GM19395 (cell line): ENCODE results near the gene ST3GAL4.
"Not testable (repeated sequence)": the region's sequence is repeated elsewhere in the genome, so short reads cannot be mapped to it uniquely, and the experiment has no call there.

Experiments used
- ATAC-seq: cut with Tn5 transposase; IDR thresholded peaks from one replicate; pipeline ENCODE4 v1.9.1; 2021; ENCODE audit warnings: mild to moderate bottlenecking, moderate library complexity; ENCODE audit not compliant: unreplicated experiment

The ST3GAL4 gene

GRCh38 chr11:126362879-126363655, 7.6 kb downstream of the ST3GAL4 start:
- no peak for ATAC-seq

DNA sequence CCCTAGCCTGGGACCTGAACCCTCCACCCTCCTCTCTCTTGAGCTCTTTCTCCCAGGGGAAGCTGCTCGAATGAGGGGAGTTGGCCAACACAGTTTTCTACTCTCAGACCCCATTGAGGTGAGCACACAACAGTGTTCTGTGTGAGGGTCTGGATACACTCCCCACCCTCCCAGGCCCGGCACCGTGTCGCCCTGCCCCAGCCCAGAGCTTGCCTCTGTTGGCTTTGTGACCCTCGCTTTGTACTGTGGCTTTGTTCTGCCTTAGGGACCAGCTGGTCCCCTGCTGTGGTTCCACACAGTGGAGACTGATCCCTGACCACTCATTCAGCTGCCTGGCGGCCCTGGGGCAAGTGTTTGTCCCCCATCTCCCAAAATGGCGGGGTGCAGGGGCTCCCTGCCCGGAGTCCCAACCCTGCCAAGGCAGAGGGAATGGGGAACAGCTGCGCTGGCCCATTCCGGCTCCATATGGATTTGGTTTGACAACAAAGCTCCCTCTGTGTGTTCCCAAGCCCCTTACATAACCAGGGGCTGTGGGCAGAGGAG, 8.3 kb downstream of the ST3GAL4 start:
- ATAC-seq: no peak

- not testable (repeated sequence) for ATAC-seq
These were observed 9.2 kb downstream of the ST3GAL4 start for GRCh38 chr11:126364735-126365134.

- ATAC-seq: not testable (repeated sequence)
These were observed 10.0 kb downstream of the ST3GAL4 start for GRCh38 chr11:126365508-126365907.

DNA sequence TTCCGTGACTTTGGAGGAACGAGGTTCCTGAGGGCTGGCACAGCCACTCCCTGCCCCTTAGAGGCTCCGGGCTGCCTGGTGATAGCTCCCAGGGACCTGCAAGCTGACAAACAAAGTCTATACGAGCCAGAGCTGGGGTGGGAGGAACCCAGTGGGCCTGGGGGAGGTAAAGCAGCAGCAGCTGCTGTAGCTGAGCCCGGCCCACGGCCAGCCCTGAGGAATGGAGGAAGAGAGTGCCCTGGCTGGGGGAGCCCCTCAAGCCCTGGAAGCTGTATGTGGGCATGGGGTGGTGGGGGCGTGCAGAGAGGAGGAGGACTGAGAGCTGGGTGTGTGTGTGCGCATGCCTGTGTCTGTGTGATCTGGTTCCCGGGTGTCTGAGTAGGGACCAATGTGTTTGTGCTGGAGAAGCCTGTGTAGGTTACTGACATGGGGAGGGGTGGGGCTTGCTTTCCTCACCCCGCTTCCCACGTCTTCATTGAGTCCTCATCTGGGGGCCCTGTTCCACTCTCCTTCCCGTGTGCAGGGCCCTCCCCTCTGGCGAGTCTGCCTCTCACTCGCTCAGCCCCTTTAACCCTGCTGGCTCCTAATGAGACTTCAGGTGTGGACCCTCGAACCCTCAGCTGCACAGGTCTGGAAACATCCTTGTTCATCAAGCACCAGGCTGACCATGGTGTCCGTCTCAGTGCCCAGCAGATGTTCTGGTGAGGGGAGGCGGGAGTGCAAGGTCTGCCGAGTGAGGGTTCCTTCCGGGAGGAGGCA, 10.8 kb downstream of the ST3GAL4 start:
- ATAC-seq: no peak

DNA sequence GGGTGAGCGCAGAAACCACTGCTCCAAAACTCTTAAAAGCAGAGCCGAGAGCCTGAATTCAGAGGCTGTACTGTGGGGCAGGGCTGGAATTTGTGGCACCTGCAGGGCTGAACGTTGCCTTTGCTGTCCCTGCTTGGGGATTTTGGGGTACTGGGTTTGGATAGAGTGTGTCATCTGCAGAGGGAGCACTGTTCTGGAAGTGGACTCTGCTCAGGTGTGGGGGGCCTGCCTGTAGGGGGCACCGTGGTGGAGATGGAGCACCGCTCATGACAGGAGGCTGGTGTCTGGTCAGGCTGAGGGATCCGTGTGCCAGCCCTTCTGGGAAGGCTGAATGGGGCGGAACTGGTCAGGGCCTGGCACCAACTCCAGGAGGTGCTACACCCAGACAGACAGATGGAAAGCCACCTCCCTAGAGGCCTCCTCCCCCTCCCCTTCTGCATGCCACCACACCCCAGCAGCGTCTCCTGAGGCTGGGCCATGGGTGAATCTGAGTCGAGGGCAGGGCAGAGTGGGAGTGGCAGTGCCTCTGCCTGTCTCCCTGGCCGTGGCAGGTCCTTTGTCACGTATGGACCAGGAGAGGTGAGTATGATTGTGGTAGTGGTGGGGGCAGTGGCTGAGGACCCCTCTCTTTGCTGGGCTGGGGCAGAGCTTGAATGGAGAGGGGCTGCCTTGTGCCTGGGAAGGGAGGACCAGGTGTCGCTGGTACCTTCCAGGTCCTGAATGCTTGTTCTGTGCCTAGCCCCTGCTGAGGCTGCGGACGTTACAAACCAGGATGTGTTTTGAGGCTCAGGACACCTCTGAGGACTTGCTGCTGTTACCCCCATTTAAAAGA, 11.6 kb downstream of the ST3GAL4 start:
- ATAC-seq: not testable (repeated sequence)

- not testable (repeated sequence) for ATAC-seq
These were observed 12.3 kb downstream of the ST3GAL4 start for GRCh38 chr11:126367806-126368205.

DNA sequence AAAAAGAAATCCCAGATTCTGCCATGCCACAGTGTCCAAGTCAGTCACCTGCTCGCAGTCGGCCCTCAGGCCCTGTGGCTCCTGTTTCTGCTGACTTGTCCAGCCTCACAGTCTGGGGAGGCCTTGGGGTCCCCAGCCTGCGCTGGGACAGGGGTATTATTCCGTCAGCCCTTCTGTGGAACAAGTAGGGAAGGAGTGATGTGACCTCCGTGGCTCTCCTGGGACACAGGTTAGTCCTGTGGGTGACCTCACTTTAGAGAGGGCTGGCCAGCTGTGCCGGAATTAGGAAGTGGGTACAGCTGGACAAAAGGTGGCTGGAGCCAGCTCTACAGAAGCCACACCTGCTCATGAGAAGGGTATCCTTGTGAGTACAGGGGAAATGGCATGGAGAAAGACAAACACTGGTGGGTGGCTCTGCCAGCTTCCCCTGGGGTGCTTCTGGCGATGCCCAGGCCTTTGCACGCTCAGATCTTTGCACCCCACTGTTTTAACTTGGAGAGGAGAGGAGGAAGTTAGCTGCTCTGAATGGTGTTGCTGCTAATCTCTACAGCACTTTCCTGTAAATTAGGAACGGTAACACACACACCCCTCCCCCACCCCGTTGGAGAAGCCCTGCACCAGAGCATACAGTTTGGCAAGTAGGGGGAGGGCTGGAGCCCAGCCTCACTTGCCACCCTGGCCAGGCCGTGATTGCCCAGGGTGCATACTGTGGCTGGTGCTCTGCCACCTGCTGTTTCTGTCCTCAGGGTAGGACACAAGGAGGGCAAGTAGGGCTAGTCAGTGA, 13.0 kb downstream of the ST3GAL4 start:
- ATAC-seq: not testable (repeated sequence)

DNA sequence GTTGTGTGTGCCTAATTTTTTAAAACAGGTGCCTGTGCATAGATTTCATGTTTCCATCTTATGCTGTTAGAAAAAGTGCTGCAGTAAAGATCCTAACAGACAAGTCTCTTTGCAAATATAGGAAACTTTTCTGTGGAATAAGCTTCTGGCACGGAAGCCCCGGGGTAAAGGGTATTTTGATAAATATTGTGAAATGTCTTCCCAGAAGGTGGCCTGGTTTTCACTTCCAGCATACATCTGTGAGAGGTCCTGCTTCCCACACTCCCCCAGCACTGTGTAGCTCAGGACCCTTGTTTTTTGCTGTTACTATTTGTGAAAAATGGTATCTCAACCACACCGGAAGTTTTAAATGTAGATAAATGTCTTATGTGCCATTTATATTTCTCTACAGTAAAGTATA, 14.5 kb downstream of the ST3GAL4 start:
- ATAC-seq: no peak

GRCh38 chr11:126371595-126371994, 16.1 kb downstream of the ST3GAL4 start:
- no peak for ATAC-seq

DNA sequence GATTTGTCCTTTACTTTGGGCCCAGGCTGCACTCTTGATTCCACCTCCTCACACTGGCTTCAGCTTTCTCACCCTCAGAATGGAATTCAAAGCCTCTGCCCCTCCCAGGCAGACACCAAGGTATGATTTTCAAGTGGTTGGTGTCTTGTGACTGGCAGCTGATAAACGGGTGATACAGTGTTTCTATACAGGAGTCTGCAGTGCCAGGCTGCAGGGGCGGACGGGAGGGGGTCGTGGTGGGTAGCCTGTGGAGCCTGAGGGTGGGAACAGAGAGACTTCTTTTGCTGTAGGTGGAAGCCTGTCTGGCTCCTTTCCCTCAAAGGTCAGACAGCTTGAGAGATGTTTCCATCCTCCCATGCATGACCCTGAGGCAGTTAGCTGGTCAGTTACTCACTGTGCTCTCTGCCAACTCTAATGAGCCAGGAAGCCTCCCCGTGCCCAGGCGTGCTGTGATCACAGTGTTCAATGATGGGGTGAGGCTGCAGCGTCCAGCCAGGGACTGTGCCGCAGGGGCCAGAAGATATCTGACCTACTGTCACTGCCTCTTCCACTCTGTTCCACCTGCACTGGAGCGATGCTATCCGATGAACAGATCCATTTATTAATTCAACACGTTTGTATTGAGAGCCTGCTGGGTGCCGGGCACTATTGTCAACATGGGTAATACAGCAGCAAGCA, 18.0 kb downstream of the ST3GAL4 start:
- ATAC-seq: not testable (repeated sequence)

DNA sequence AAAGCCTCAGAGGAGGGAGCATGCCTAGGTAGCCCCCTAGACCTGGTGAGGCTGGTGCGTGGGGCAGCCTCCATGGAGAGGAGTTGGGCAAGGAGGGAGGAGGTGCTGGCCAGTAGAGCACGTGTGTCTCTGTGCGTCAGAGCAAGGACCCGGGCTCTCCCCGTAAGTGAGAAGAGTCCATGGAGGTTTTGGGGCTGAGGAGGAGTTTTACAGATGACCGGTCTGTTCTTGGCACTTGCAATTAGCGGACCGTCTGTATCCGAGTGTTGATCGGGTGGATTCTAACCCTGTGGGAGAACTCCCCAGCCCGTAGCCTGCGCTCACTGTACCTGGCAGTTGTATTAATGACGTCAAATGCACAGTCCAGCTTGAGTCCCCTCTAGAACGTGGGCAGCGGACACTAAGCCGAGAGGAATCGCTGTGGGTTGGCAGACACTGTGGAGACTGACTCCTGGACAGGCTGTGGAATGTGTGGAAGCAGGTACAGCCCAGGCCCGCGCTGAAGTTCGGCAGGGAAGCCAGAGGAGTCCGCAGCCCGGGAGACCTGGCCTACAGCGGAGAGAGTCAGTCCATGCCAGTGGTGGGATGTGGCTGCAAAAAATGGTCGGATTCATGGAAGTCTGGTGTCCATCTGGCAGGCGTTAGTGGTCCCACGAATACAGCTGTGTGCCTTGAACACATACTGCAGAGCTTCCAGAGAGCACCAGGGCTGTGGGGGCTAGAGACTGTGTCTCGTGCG, 19.2 kb downstream of the ST3GAL4 start:
- not testable (repeated sequence) for ATAC-seq

DNA sequence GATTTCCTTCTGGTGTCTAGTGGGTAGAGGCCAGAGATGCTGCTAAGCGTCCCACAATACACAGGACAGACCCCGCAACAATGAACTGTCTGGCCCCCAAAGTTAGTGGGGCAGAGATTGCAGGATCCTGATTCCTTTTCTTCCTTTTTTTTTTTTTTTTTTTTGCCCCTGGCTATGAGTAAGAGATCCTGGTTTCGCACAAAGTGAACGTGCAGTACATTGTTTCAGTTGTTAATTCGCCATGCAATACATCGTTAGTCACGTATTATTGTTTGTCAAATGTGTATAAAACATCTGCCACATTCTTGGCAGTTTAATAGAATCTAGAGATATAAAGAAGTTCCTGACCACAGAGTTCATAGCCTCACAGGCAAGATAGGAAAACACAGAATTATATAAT, 20.2 kb downstream of the ST3GAL4 start:
- ATAC-seq: no peak

GRCh38 chr11:126378763-126379162, 23.3 kb downstream of the ST3GAL4 start:
- no peak for ATAC-seq

- ATAC-seq: no peak
These were observed 25.4 kb downstream of the ST3GAL4 start for GRCh38 chr11:126380909-126381308.

DNA sequence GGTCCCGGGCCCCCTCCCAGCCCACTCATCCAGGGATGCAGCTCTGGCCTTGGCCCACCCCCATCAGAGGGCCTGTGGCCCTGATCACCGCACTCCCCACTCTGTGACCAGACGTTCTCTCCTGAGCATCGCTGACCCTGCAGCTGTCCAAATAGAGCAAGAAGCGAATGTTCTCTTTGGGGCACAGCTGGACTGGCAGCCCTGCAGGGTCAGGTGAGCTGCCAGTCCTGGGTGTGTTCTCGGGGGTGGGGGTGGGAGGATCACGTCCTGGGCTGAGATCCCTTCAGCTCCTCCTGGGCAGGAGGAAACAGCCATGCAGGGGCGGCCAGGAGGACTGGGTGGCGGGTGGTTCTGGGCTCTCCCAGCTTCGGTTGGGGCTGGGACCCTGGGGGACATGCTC, 26.5 kb downstream of the ST3GAL4 start:
- ATAC-seq: not testable (repeated sequence)

DNA sequence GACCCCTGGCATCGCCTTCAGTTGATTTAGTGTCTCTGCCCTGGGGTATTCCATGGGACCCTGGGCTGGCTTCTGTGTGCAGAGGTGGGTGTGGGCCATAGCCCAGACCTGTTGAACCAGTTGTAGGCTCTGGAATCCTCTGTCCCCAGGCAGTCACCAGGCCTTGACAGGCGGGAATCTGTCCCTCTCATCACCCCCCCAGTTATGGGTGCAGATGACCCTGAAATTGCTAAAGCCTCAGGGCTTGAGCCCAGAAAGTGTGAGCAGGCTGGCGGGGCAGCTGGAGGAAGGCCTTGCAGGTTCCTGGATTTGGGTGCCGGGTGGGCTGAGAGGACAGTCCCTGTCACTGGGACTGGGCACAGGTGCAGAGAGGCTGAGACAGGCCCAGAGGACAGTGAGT, 27.2 kb downstream of the ST3GAL4 start:
- not testable (repeated sequence) for ATAC-seq

GRCh38 chr11:126383339-126384335, 28.2 kb downstream of the ST3GAL4 start:
- ATAC-seq: no peak
